Astrocyte (in vitro differentiated cells and primary cell): ENCODE data around the gene ZNF462. TPM values are rescaled to one million over a fixed set of nuclear protein-coding genes. Genes with fewer than 3 reads are reported as not detected.
A peak's percentile ranks its signal among the peaks of the same experiment; 100 is the strongest.

Experiments used
- DNase-seq: peaks from one replicate; pipeline ENCODE4 v3.0.0-alpha.2; 2010; ENCODE audit warnings: low read depth
- FAIRE-seq: peaks from 2 replicates; lab custom pipeline; 2011; peaks lifted over from hg19 to GRCh38; lab: Jason Lieb, UNC
- H2AFZ ChIP-seq: 2 replicates; pipeline ENCODE4 v1.6.0; 2012; ENCODE audit warnings: low read depth, low read length, inconsistent platforms
- H3K27ac ChIP-seq: 2 replicates; pipeline ENCODE4 v1.5.1; 2011; ENCODE audit warnings: low read depth, low read length, inconsistent platforms
- H3K27me3 ChIP-seq: 2 replicates; pipeline ENCODE4 v1.6.0; 2011; ENCODE audit warnings: low read length, inconsistent platforms; ENCODE audit not compliant: insufficient read depth
- H3K36me3 ChIP-seq: 2 replicates; pipeline ENCODE4 v1.5.1; 2011; ENCODE audit warnings: low read length, inconsistent platforms; ENCODE audit not compliant: insufficient read depth
- H3K4me1 ChIP-seq: 2 replicates; pipeline ENCODE4 v1.5.1; 2011; ENCODE audit warnings: low read length, inconsistent platforms; ENCODE audit not compliant: insufficient read depth
- H3K4me2 ChIP-seq: 2 replicates; pipeline ENCODE4 v1.6.0; 2012; ENCODE audit warnings: low read length, inconsistent platforms
- H3K4me3 ChIP-seq: 2 replicates; pipeline ENCODE4 v1.5.1; 2011; ENCODE audit warnings: low read depth, mild to moderate bottlenecking, low read length, inconsistent platforms; ENCODE audit not compliant: insufficient read depth
- H3K79me2 ChIP-seq: 2 replicates; pipeline ENCODE4 v1.6.0; 2012; ENCODE audit warnings: mild to moderate bottlenecking, low read length, inconsistent platforms; ENCODE audit not compliant: insufficient read depth
- H3K9ac ChIP-seq: 2 replicates; pipeline ENCODE4 v1.6.0; 2012; ENCODE audit warnings: mild to moderate bottlenecking, low read length, inconsistent platforms
- H3K9me3 ChIP-seq: 2 replicates; pipeline ENCODE4 v1.5.1; 2012; ENCODE audit warnings: low read depth, mild to moderate bottlenecking, low read length, inconsistent platforms; ENCODE audit not compliant: insufficient read depth
- H4K20me1 ChIP-seq: 2 replicates; pipeline ENCODE4 v1.6.0; 2012; ENCODE audit warnings: low read length, inconsistent platforms; ENCODE audit not compliant: insufficient read depth
- H3K27ac Mint-ChIP-seq: one replicate; pipeline ENCODE4 v1.8.0; 2021; ENCODE audit warnings: mild to moderate bottlenecking, mixed read lengths; ENCODE audit not compliant: unreplicated experiment
- H3K27me3 Mint-ChIP-seq: one replicate; pipeline ENCODE4 v1.8.0; 2021; ENCODE audit warnings: low read depth, mixed read lengths; ENCODE audit not compliant: unreplicated experiment
- H3K36me3 Mint-ChIP-seq: one replicate; pipeline ENCODE4 v1.8.0; 2021; ENCODE audit warnings: low read depth, mixed read lengths; ENCODE audit not compliant: unreplicated experiment
- H3K4me1 Mint-ChIP-seq: one replicate; pipeline ENCODE4 v1.8.0; 2021; ENCODE audit warnings: low read depth, mixed read lengths; ENCODE audit not compliant: unreplicated experiment
- H3K4me3 Mint-ChIP-seq: one replicate; pipeline ENCODE4 v1.8.0; 2021; ENCODE audit warnings: mild to moderate bottlenecking, moderate library complexity, mixed read lengths; ENCODE audit not compliant: unreplicated experiment
- H3K9me3 Mint-ChIP-seq: one replicate; pipeline ENCODE4 v1.8.0; 2021; ENCODE audit warnings: mild to moderate bottlenecking, mixed read lengths; ENCODE audit not compliant: unreplicated experiment
- CTCF ChIP-seq: IDR thresholded peaks from 2 replicates; pipeline ENCODE4 v1.5.1; 2011; ENCODE audit warnings: low read depth, mild to moderate bottlenecking, inconsistent platforms, low read length, moderate library complexity; ENCODE audit not compliant: insufficient read depth
- EZH2 ChIP-seq: IDR thresholded peaks from 2 replicates; pipeline ENCODE4 v1.6.1; 2012; ENCODE audit warnings: mild to moderate bottlenecking, low read length, inconsistent platforms; ENCODE audit not compliant: insufficient read depth
- total RNA-seq: library from RNA; stranded (reverse); gene quantifications from 2 replicates; pipeline ENCODE4 v1.2.1, GENCODE V29; 2021

The ZNF462 gene
- total RNA-seq, 1 donor from 2014 or later = 126 TPM

- Mint-ChIP-seq H3K4me1 (peaks cover 44% of the 10 kb centered on the region), H3K4me3 (peak overlapping the region; percentile 37), H3K36me3 (peaks cover 32% of the 10 kb centered on the region), H3K27me3 (no peaks in the 10 kb centered on the region), H3K9me3 (peaks cover 2% of the 10 kb centered on the region), H3K27ac (peak overlapping the region; percentile 82)
- Histone ChIP-seq H3K79me2 (no peaks in the 10 kb centered on the region), H3K4me2 (peak overlapping the region; percentile 13), H2AFZ (no peak overlapping the region), H3K27ac (peak overlapping the region; percentile 75), H3K4me3 (no peak overlapping the region), H3K9me3 (no peaks in the 10 kb centered on the region), H3K27me3 (no peaks in the 10 kb centered on the region), H3K36me3 (peaks cover 4% of the 10 kb centered on the region), H4K20me1 (no peaks in the 10 kb centered on the region), H3K9ac (peak overlapping the region; percentile 13), H3K4me1 (peaks cover 36% of the 10 kb centered on the region)
- TF ChIP-seq EZH2 = no peak
- no peak for TF ChIP-seq CTCF
- no peak for FAIRE-seq
- DNase-seq = peak; percentile 48
Observed at GRCh38 chr9:106962122-106962521, 99.2 kb downstream of the ZNF462 start.

- Mint-ChIP-seq H3K36me3 (peaks cover 32% of the 10 kb centered on the region), H3K9me3 (peaks cover 2% of the 10 kb centered on the region), H3K4me3 (no peak overlapping the region), H3K27ac (peak overlapping the region; percentile 82), H3K4me1 (peaks cover 38% of the 10 kb centered on the region), H3K27me3 (no peaks in the 10 kb centered on the region)
- H3K4me2 ChIP-seq = peak overlapping the region; percentile 5
- peak; percentile 47 for FAIRE-seq
- peak overlapping the region; percentile 13 for H3K9ac ChIP-seq
- H3K4me3 ChIP-seq = no peak overlapping the region
- peaks cover 4% of the 10 kb centered on the region for H3K36me3 ChIP-seq
- no peak overlapping the region for H2AFZ ChIP-seq
- TF ChIP-seq CTCF (no peak), EZH2 (no peak)
- no peaks in the 10 kb centered on the region for H3K79me2 ChIP-seq
- H3K4me1 ChIP-seq = peaks cover 33% of the 10 kb centered on the region
- peak; percentile 61 for DNase-seq
- peak overlapping the region; percentile 75 for H3K27ac ChIP-seq
- H3K9me3 ChIP-seq = no peaks in the 10 kb centered on the region
- no peaks in the 10 kb centered on the region for H3K27me3 ChIP-seq
- no peaks in the 10 kb centered on the region for H4K20me1 ChIP-seq
Observed at GRCh38 chr9:106962615-106963363, 99.8 kb downstream of the ZNF462 start.

DNA sequence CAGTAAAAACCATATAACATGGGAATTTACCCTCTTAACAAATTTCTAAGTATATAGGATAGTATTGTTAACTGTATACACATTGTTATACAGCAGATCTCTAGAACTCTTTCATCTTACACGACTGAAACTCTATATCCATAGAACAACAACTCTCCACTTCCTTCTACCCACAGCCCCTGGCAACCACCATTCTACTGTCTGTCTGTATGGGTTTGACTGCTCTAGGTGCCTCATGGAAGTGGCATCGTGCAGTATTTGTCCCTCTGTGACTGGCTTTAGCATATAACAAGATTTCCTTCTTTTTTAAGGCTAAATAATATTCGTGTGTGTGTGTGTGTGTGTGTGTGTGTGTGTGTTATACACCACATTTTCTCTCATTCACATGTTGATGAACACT, 100.7 kb downstream of the ZNF462 start:
- Histone ChIP-seq H3K4me1 (peaks cover 24% of the 10 kb centered on the region), H3K27me3 (no peaks in the 10 kb centered on the region), H3K9ac (no peak overlapping the region), H2AFZ (no peak overlapping the region), H3K27ac (no peak overlapping the region), H3K4me2 (no peak overlapping the region), H3K4me3 (no peak overlapping the region), H3K9me3 (no peaks in the 10 kb centered on the region), H3K79me2 (no peaks in the 10 kb centered on the region), H3K36me3 (peaks cover 4% of the 10 kb centered on the region), H4K20me1 (no peaks in the 10 kb centered on the region)
- Mint-ChIP-seq H3K27me3 (no peaks in the 10 kb centered on the region), H3K4me3 (no peak overlapping the region), H3K27ac (no peak overlapping the region), H3K9me3 (peaks cover 2% of the 10 kb centered on the region), H3K4me1 (peaks cover 29% of the 10 kb centered on the region), H3K36me3 (peaks cover 29% of the 10 kb centered on the region)
- TF ChIP-seq CTCF (no peak), EZH2 (no peak)
- DNase-seq = no peak
- no peak for FAIRE-seq
